Measurements from ENCODE around the gene PCNX4. TPM values are rescaled to one million over a fixed set of nuclear protein-coding genes. Genes with fewer than 3 reads are reported as not detected.

Gene PCNX4
- total RNA-seq, 1 experiment from 2014 or later: 64.0 TPM

DNA sequence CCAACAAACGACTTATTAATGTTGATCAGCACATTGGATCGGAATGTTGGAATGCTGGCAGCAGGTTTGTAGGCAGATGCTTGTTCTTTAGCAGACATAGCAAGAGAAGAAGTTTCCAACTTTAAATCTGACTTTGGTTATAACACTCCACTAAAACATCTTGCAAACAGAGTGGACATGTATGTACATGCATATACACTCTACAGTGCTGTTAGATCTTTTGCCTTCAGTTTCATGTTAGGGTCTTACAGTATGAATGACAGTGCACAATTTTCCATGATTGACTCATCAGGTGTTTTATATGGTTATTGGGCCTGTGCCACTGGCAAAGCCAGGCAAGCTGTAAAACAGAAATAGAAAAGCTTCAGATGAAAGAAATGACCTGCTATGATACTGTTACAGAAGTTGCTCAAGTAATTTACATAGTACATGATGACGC is 87.7 kb downstream of the PCNX4 start:
- POLR2A ChIA-PET (ENCODE audit: low non-redundant PET): no interaction called here

DNA sequence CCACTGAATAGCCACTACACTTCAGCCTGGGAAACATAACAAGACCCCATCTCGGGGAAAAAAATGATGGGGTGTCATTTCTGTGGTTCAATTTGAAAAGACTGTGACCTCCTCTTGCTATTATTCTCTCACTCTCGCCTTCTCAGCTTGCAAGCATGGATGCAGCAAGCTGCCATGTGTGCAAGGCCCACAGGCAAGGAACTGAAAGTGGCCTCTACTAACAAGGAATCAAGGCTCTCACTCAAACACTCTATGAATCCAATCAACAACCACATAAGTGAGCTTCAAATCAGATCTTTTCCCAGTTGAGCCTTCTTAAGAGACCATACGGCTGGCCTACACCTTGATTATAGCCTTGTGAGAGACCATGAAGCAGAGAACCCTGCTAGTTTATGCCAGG is 91.4 kb downstream of the PCNX4 start:
- Histone ChIP-seq H3K27ac (ENCODE audit: low read depth, low read length, poor library complexity, severe bottlenecking) (no peak overlapping the region), H3K4me3 (ENCODE audit: low read depth, low read length, poor library complexity, severe bottlenecking) (no peak overlapping the region), H3K9me3 (ENCODE audit: low read depth, low read length, poor library complexity, severe bottlenecking) (no peaks in the 10 kb centered on the region), H3K4me1 (ENCODE audit: insufficient read depth, low read length, poor library complexity, severe bottlenecking) (peaks cover 11% of the 10 kb centered on the region), H3K36me3 (ENCODE audit: insufficient read depth, low read length, poor library complexity, severe bottlenecking) (no peaks in the 10 kb centered on the region), H3K27me3 (replicated peaks; ENCODE audit: insufficient read depth, low read depth, low read length, poor library complexity) (no peaks in the 10 kb centered on the region)
- POLR2A ChIA-PET (ENCODE audit: low non-redundant PET): no interaction called here
- intact Hi-C loops (cut with micrococcal nuclease; ENCODE audit: unreplicated experiment): loop anchor here (5.0 to 10.0 kb wide), 3 partner anchors 121 to 671 kb away; no protein-coding TSS in a partner anchor
- TF ChIP-seq, protein P1, sequence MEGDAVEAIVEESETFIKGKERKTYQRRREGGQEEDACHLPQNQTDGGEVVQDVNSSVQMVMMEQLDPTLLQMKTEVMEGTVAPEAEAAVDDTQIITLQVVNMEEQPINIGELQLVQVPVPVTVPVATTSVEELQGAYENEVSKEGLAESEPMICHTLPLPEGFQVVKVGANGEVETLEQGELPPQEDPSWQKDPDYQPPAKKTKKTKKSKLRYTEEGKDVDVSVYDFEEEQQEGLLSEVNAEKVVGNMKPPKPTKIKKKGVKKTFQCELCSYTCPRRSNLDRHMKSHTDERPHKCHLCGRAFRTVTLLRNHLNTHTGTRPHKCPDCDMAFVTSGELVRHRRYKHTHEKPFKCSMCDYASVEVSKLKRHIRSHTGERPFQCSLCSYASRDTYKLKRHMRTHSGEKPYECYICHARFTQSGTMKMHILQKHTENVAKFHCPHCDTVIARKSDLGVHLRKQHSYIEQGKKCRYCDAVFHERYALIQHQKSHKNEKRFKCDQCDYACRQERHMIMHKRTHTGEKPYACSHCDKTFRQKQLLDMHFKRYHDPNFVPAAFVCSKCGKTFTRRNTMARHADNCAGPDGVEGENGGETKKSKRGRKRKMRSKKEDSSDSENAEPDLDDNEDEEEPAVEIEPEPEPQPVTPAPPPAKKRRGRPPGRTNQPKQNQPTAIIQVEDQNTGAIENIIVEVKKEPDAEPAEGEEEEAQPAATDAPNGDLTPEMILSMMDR (conservative IDR thresholded peaks at IDR 0.05; ENCODE audit: low read depth, low read length): no peak
- TF ChIP-seq EZH2 (IDR thresholded peaks at IDR 0.05; ENCODE audit: borderline replicate concordance, low read depth, low read length, poor library complexity, severe bottlenecking): no peak
- CTCF ChIA-PET: interaction anchor here (0.9 to 1.0 kb wide), 2 partner anchors 117 to 218 kb away, joined by 5 to 7 read pairs; no protein-coding TSS in a partner anchor
- BruUV-seq (replicated peaks): no TSS peak
- DNase-seq (ENCODE audit: low spot score): no peak

More for the DNA sequence above, 87.7 kb downstream of the PCNX4 start:
- intact Hi-C loops (cut with micrococcal nuclease; ENCODE audit: unreplicated experiment): no loop called here
- H3K36me3 ChIP-seq (ENCODE audit: insufficient read depth, low read length, poor library complexity, severe bottlenecking): no peaks in the 10 kb centered on the region
- H3K9me3 ChIP-seq (ENCODE audit: low read depth, low read length, poor library complexity, severe bottlenecking): no peaks in the 10 kb centered on the region
- no peaks in the 10 kb centered on the region for H3K27me3 ChIP-seq (replicated peaks; ENCODE audit: insufficient read depth, low read depth, low read length, poor library complexity)
- H3K27ac ChIP-seq (ENCODE audit: low read depth, low read length, poor library complexity, severe bottlenecking): no peak overlapping the region
- TF ChIP-seq EZH2 (IDR thresholded peaks at IDR 0.05; ENCODE audit: borderline replicate concordance, low read depth, low read length, poor library complexity, severe bottlenecking): no peak
- TF ChIP-seq, protein P1 (conservative IDR thresholded peaks at IDR 0.05; ENCODE audit: low read depth, low read length): no peak
- no peak for DNase-seq (ENCODE audit: low spot score)
- H3K4me3 ChIP-seq (ENCODE audit: low read depth, low read length, poor library complexity, severe bottlenecking): no peak overlapping the region
- BruUV-seq (replicated peaks): no TSS peak
- peaks cover 1% of the 10 kb centered on the region for H3K4me1 ChIP-seq (ENCODE audit: insufficient read depth, low read length, poor library complexity, severe bottlenecking)
- CTCF ChIA-PET: no interaction called here

DNA sequence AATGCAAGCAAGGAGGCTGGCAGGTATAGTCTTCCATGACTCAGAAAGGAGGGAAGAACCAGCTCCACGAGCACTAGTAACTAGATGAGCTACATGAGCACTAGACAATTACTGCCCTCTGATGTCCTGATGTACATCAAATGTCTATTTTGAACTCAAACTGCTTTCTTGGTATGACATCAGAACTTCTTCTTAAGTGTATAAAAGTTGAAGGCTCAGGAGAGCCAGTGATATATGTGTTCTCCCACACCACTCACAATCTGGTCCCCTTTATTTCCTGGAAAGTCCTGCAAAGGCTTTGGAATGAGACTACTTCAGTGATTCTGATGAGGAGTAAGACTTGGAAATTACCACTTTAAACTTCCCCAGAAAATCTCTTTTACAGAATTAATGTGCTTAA is 92.0 kb downstream of the PCNX4 start:
- Histone ChIP-seq H3K27ac (ENCODE audit: low read depth, low read length, poor library complexity, severe bottlenecking) (no peak overlapping the region), H3K36me3 (ENCODE audit: insufficient read depth, low read length, poor library complexity, severe bottlenecking) (no peaks in the 10 kb centered on the region), H3K4me3 (ENCODE audit: low read depth, low read length, poor library complexity, severe bottlenecking) (peak overlapping the region; percentile 34), H3K4me1 (ENCODE audit: insufficient read depth, low read length, poor library complexity, severe bottlenecking) (peaks cover 11% of the 10 kb centered on the region), H3K9me3 (ENCODE audit: low read depth, low read length, poor library complexity, severe bottlenecking) (no peaks in the 10 kb centered on the region), H3K27me3 (replicated peaks; ENCODE audit: insufficient read depth, low read depth, low read length, poor library complexity) (no peaks in the 10 kb centered on the region)
- no peak for DNase-seq (ENCODE audit: low spot score)
- ChIA-PET CTCF (interaction anchor here (0.9 to 1.0 kb wide), 2 partner anchors 118 to 219 kb away, joined by 5 to 7 read pairs; no protein-coding TSS in a partner anchor), POLR2A (ENCODE audit: low non-redundant PET) (no interaction called here)
- no TSS peak for BruUV-seq (replicated peaks)
- intact Hi-C loops (cut with micrococcal nuclease; ENCODE audit: unreplicated experiment): loop anchor here (2.0 to 10.0 kb wide), 4 partner anchors 121 to 671 kb away; no protein-coding TSS in a partner anchor
- no peak for TF ChIP-seq EZH2 (IDR thresholded peaks at IDR 0.05; ENCODE audit: borderline replicate concordance, low read depth, low read length, poor library complexity, severe bottlenecking)
- TF ChIP-seq, protein P1 (conservative IDR thresholded peaks at IDR 0.05; ENCODE audit: low read depth, low read length): no peak

Measured in A673 (cell line).